Fibroblast of gingiva (primary cell): ENCODE results near the gene UBAP1L.
"Not testable (repeated sequence)": the region's sequence is repeated elsewhere in the genome, so short reads cannot be mapped to it uniquely, and the experiment has no call there.

ENCODE experiments used
- DNase-seq: peaks from one replicate; pipeline ENCODE4 v3.0.0-alpha.2; 2011; ENCODE audit warnings: low read depth

The UBAP1L gene

DNA sequence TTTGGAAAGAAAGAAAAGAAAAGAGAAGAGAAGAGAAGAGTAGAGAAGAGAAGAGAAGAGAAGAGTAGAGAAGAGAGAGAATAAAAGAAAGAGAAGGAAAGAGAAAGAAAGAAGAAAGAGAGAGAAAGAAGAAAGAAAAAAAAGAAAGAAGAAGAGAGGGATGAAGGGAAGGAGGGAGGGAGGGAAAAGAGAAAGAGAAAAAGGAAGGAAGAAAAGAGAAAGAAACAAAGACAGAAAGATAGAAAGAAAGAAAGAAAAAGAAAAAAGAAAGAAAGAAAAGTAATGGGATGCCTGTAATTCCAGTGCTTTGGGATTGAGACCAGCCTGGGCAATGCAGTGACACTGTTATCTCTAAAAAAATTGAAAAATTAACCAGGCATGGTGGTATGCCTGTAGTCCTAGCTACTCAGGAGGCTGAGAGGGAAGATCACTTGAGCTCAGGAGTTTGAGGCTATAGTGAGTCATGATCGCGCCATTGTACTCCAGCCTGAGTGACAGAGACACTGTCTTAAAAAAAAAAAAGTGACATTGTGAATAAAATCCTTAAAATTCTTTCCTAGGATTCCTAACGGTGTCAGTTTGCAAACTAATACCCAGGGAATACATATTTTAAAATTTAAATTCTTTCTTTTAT is 48.9 kb downstream of the UBAP1L start:
- peak; percentile 19 for DNase-seq

DNA sequence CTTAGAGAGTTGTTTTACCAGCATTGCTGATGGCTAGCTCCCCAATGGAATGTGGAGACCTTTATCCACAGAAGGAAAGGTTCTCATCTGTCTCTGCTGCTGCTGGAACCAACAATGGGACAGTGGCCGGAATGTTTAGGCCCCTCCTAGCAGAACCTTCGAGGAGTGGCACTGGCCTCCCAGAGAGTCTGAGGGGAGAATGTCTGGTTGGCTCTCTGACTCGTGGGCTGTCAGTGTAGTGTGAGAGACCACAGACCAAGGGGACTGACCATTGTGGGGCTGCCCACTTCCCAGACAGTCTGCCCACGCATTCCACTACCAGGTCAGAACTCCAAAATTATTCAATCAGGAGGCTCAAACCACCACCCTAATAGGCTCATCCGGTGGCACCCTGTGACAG is 52.3 kb downstream of the UBAP1L start:
- DNase-seq = no peak

DNA sequence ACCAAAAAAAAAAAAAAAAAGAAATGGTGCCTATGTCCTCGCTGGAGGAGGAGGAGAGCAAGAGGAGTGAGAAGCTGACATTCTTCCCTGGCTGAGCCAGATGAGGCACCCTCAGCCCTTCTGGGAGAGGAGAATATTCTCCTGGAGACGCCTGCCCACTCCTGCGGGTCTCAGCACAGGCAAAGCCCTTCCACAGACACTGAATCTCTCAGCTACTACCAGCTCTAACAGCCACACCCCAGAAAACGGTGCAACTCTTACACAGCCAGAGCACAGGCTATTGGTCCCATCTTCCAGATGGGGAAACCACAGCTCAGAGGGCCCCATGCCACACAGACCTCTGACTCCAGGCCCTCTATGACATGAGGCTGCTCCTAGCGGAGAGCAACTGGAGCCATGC is 52.9 kb downstream of the UBAP1L start:
- DNase-seq = no peak

DNA sequence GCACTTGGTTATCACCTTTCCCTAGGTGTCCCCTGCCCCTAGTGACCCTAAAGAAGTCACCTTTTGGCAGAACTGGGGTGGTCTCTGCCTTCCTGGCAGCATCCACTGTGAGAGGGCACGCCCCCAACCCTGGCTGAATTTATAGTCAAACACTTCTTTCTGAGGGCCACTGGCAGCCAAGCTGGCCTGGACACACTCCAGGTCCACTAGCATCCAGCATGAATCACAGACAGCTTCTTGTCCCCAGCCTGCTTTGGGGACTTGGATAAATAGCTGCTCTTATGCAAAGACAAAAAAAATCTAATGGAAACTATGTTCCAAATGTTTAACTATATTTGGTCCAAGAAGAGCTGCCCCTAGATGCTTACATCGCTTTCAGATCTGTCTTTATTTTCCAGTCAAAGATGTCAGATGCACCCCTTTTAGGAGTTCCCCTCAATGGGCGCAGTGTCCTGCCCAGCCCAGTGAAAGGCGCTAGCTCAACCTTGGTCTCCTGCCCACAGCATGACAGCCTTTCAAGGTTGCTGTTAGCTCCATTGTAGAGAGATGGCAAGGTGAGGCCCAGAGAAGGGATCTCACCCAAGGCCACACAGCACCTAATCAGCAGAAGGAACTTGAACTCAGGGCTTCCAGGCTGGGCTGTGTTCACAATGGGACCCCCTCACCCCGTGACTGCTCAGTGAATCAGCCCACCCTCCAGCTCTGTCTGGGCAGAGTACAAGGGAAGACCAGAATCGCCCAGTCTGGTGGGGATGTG is 54.2 kb downstream of the UBAP1L start:
- no peak for DNase-seq

DNA sequence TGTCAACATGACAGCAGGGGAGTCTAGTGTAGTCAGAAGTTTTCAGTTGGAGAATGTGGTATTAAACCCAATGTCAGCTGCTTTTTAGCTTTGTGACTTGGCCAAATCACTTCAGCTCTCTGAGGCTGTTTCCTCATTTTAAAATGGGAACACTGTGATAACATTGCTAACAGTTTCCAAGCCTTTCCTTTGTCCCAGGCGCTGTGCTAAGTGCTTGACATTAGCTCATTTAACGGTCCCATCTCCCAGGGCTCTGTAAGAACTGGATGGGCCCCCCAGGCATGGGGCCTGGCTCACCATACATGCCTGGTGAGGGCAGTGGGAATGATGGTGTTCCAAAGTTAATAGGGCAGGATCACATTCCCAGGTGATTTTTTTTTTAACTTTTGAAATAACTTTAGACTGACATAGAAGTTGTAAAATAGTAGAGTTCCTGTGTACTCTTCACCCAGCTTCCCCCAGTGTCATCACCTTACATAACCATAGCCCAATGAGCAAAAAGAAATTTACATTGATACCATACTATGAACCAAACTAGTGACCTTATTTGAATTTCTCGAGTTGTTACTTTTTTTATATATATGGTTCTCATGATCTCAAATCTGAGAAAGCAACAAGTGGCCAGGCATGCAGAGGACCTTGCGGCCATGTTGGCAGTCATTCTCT is 54.9 kb downstream of the UBAP1L start:
- no peak for DNase-seq

DNA sequence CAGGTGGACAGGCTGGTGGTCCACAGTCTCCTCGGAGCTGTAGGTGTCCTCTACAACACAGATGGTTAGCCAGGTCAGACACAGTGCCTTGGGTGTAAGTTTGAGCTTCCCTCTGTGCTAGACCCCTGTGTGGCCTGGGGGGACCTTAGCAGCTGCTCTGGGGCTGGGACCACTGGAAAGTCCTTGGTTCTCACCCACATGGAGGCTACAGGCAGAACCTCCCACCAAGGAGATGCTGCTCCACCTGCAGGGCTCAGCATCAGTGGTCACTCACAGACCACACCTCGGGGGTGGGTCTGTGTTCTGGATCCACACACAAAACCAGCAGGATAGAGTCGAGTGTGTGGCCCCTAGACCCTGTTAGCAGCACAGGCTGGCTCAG is 55.6 kb downstream of the UBAP1L start:
- DNase-seq = no peak

DNA sequence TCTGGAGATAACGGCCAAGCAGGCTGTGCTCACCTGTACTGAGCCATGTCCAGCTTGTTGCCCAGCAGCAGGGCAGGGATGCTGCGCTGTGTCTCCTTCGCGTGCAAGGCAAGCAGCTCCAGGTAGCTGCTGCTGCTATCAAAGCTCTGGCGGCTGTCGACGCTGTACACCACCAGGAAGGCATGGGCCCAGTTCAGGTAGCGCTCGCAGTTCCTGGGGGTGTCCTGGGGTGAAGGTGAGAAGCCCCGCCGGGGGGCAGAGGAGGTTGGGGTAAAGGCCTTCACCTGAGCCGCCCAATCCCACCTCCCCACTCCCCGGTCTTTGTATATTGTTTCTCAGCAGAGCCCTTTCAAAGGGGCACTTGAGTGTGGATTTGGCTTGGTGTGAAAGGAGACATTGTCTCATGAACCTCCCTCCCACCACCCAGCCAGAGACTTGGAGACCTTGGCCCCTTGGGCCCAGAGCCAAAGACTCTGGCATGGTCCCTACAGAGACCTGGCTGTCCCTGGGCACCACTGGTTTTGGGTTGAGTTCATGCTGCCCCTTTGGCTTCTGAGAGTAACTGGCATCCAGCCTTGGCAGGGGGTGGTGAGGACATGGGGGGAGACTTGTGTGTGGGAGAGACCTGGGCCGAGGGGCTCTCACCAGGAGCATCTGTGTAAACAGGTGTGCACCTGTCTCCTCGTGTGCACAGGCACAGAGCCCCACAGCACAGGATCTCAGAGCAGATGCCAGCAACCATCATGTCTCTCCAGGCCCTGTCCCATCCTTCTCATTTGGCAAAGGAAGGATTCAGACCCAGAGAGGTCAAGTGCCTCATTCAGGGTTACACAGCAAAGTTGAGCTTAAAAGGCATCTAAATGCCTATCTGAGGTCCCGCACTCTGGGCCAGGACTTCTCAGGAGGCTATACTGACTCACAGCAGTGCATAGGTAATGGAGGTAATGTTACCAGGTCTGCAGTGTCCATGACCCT is 56.3 kb downstream of the UBAP1L start:
- DNase-seq = no peak

DNA sequence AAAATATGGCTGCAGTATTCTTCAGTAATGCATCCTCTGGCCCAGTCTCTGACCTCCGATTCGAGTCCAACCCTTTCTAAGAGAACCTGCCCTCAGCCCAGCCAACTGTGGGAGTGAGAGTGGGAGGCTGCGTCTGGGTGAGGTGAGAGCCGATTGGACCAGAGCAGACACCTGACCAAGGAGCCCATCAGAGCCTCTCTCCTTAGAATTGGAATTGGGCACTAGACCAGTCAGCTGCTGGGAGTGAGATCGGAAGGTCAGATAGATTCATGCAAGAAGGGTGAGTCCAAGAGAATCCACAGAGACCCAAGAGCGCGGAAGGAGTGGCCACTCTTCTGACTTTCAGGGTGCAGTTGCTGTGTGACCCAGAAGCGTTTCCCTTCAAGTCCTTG is 57.5 kb downstream of the UBAP1L start:
- no peak for DNase-seq

DNA sequence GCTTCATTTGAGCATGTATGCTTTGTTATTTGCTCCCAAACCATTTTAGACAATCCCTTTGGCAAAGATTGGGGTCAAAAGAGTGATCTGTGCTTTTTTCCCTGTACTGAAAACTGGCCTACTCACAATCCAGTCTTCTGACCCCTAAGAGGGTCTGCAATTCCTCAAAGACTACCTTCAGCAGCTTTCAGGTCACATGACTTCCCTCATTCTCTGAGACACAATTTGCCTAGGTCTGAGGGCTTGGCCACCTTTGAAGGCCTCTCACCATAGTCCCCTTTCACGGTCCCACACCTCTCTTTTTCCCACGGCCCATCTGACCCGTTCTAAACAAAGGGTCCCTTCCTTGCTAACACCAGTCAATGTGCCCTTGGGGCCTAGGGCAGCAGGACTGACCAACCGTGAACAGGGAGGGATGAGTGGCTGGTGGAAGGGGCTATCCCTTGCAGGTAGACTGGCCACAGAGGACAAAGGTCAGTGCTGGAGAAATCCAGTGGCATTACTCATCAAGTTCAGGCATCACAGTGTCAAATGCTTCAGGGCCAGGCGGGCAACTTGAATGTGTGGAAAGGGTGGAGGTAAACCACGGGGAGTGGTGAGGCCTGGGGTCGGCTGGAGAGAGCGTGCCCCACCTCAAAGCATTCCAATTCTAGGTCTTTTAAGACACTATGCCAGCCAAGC is 58.0 kb downstream of the UBAP1L start:
- no peak for DNase-seq

DNA sequence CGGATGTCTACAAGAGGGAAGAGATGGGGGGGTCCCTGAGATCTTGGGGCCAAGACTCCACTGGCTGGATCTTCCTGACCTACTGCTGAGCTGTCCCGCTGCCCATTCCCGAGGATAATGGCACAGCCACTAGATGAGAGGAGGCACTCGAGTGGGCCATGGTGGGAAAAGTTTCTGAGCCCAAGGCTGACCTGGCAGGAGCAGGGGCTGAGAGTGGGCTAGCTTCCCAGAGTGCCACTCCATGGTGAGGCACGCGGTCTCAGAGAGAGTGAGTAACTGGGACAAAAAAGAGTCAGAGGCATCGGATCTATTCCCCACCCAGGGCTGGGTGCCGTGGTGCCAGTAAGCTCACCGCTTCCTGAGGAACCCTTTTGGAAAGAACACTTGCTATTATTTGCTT is 58.9 kb downstream of the UBAP1L start:
- DNase-seq = no peak

DNA sequence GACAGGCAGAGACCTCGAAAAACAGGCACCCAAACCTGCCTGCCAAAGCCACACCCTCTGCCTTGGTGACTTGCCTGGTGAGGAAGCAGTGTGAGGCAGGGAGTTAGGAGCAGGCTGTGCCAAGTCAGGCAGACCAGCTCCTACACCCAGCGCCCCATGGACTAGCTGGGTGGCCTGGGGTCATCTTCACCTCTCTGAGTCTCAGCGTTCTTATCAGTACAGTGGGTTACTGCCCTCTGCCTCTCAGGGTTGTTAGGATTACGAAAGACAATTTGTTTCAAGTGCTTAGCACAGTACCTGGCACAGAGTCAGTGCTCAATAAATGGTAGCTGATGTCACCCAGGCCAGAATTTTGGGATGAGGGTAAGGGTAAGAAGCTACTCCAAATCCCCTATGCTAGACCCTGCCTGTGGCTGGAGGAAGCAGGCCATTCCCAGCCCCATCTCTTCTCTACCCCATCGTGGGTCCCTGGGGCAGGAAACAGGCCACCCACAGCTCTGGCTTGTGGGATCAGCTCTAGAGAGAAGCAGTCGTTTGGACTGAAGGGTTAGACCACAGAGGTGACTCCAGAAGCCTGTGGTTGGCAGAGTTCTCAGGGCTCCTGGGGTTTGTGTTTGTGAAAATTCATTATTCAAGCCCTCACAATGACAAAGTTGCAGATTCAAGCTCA is 59.7 kb downstream of the UBAP1L start:
- no peak for DNase-seq

DNA sequence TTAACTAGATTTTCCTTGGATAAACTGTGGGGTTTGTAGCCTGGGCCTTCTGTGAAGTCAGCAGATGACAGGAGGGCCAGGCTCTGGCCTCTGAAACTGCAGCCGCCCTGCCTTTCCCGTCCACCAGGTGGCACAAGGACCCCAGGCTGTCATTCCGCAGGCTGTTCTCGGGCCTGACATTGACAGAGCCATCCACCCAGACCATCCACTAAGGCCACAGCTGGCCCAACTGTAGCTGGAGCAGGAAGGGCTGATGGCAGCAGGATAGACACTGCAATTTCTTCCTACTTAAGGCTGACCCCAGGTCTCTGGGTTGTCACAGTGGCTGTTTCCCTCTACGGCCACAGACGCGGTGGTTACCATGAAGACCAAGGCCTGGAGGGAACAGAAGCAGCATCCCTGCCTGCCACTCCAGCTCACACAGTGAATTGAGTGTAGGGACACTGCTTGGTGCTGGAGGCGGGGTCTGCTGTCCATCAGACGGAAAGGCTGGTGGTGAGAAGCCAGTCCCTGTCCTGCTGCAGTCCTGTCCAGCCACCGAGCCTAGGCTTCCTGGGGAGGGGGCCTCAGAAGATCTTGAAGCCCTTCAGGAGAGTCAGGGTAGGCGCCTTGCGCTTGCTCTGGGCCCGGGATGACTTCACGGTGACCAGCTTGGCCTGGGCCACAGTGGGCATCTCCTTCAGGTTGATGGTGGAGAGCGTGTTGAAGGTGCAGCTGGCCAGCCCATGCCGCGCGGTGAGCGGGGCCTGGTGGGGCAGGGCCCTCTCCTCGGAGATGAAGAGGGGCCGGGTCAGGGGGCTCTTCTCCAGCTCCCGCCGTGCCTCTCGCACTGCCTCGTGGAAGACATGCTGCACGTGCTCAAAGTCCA is 60.4 kb downstream of the UBAP1L start:
- peak; percentile 53 for DNase-seq

DNA sequence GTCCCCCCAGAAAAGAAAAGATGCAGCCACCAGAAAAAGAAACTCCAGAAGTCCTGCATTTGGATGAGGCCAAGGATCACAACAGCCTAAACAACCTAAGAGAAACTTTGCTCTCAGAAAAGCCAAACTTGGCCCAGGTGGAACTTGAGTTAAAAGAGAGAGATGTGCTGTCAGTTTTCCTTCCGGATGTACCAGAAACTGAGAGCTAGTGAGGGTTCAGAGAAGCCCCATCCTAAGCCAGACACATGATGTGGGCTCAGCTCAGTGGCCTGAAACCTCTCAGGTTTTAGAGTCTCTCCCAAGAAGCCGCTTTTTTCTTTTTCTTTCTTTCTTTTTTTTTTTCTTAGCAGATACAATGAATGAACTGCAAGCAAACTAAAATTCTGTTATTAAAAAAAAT is 62.0 kb downstream of the UBAP1L start:
- DNase-seq = no peak

DNA sequence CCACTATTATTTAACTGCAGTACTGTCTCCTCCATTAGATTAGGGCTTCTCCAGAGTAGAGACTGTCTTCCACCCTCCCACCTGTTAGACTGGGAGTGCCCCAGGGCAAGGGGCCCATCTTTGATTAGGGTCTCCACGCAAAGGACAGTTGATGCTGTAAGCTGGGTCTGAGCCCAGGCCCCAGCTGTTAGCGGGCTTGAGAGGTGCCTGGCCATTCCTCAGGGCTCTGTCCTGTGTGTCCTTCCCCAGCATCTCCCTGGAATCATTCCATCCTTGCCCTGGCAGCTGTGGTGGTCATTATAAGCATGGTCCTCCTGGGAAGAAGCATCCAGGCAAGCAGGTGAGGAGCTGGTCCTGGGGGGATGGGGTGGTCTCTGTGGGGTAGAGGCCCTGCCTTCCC is 63.7 kb downstream of the UBAP1L start:
- no peak for DNase-seq

DNA sequence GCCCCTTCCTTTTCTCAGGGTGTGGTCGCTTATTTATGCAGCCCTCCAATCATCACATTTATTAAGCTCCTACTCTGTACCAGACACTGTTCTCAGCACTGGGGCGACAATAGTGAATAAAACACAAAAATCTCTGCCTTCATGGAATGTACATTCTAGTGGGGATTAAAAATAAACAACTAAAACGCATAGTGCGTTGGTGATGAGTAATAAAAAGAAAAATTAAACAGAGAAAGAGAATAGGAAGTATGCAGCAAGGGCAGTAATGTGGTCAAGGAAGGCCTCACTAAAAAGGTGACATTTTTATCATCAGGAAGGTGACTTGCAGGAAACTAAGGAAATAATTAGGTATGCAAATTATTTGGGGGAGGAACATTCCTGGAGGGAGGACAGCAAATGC is 64.7 kb downstream of the UBAP1L start:
- no peak for DNase-seq

DNA sequence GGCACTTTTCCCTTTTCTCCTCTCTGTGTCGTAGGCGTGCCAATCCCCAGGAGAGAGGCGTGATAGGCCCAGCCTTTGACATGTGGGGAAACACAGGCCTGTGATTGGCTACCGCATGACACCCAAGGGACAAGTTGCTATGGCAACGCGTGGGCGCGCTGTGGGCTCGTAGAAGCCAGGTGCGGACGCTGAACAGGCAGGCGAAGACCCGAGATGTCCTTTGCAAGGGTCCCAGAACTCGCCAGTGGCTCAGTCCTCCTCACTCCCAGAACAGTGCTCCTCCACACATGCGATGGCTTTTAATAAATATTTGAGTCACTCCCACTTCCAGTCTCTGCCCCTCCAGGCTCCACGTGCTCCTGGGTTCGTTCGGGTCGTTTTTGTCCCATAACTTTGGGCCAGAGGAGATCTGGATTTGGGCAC is 65.6 kb downstream of the UBAP1L start:
- DNase-seq = peak; percentile 90

DNA sequence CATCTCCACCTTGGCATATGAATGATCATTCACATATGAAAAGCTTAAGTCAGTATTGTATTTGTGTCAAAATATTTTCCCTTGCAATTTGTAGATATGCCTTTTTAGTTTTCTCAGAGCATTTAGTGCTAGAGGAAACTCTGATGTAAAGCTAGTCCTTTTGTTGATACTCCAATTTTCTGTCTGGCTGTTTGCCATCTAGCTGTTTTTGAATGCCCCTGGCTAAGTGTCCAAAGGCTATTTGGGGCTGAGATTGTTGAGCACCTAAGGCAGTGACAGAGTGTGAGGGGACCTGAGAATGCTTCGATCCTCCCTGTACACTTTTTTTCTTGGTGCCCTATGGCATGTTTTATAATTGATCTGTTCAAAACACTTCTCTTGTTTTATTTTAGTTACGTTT is 66.8 kb downstream of the UBAP1L start:
- DNase-seq = no peak

DNA sequence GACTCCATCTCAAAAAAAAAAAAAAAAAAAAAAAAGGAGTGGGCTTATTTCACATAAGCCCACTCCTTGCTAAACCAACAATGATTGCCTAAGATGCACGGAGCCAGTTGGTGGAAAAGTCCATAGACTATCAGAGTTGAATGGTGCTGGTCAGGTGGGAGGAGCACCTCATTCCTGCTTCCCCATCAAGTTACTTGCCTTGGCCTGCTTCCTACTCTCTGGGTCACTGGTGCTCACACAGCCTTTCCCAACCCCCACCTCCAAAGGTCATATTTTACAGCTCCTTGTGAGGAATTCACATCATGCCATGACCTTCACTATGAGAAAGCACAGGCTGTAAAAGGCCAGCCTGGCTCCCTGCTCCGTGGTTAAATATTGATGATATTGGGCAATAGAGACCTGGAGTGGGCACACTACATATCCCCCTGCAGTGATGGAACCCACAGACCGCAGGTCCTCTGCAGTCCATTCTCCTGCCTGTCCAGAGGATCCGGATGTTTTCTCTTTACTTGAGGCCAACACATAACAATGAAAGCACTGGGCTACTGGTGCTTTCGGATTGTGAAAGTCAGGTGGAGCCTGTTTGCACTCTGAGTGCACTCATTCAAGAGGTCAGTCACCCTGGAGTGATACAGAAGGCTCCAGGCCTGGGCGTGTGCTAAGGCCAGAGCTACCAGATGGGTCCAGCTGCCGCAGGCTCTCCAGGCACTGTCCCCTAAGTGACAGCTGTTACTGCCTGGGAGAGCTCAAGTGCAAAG is 70.1 kb downstream of the UBAP1L start, which contains the start of gene SLC51B:
Gene SLC51B, plus strand, starts transcription at position 664 of the 758 bp plus-strand sequence. CDS start 4,618 bp downstream, outside the sequence.
- no peak for DNase-seq

DNA sequence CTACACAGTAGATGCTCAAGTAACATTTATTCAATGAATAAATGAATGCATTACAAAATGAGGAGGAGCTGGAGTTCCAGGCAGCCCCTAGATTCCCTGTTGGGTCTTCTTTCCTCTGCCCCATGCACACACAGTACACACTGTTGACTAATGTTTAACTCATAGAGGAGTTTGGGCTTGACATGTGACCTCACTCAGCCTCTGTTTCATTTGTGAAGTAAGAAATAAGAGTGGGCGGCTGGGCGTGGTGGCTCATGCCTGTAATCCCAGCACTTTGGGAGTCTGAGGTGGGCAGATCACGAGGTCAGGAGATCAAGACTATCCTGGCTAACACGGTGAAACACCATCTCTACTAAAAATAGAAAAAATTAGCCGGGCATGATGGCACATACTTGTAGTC is 70.8 kb downstream of the UBAP1L start:
- DNase-seq = not testable (repeated sequence)
